HG02870 (cell line): Measurements from ENCODE around the gene RAD51B.

Source experiments
- ATAC-seq: cut with Tn5 transposase; IDR thresholded peaks from one replicate; pipeline ENCODE4 v1.9.1; 2021; ENCODE audit warnings: mild to moderate bottlenecking, moderate library complexity; ENCODE audit not compliant: unreplicated experiment

Gene RAD51B

GRCh38 chr14:68718023-68718990 lies 898.7 kb downstream of the RAD51B start:
- ATAC-seq: no peak

GRCh38 chr14:68719634-68720384 lies 900.2 kb downstream of the RAD51B start:
- no peak for ATAC-seq

- ATAC-seq: no peak
Observed at GRCh38 chr14:68722186-68722585, 902.6 kb downstream of the RAD51B start.

GRCh38 chr14:68722968-68723566 lies 903.5 kb downstream of the RAD51B start:
- ATAC-seq: no peak

GRCh38 chr14:68723808-68724268 lies 904.3 kb downstream of the RAD51B start:
- ATAC-seq: no peak

GRCh38 chr14:68724914-68725313 lies 905.3 kb downstream of the RAD51B start:
- ATAC-seq: no peak

GRCh38 chr14:68726093-68726695 lies 906.6 kb downstream of the RAD51B start:
- ATAC-seq: no peak

GRCh38 chr14:68727315-68728047 lies 907.9 kb downstream of the RAD51B start:
- no peak for ATAC-seq

- no peak for ATAC-seq
Observed at GRCh38 chr14:68728342-68729106, 908.9 kb downstream of the RAD51B start.

GRCh38 chr14:68729556-68729955 lies 910.0 kb downstream of the RAD51B start:
- ATAC-seq: no peak

- no peak for ATAC-seq
Observed at GRCh38 chr14:68730348-68730747, 910.8 kb downstream of the RAD51B start.

- ATAC-seq: no peak
Observed at GRCh38 chr14:68730811-68731425, 911.3 kb downstream of the RAD51B start.

GRCh38 chr14:68733086-68733914 lies 913.7 kb downstream of the RAD51B start:
- ATAC-seq: no peak

- no peak for ATAC-seq
Observed at GRCh38 chr14:68734231-68734732, 914.7 kb downstream of the RAD51B start.

GRCh38 chr14:68735856-68736255 lies 916.3 kb downstream of the RAD51B start:
- ATAC-seq: no peak

- no peak for ATAC-seq
Observed at GRCh38 chr14:68736471-68736871, 916.9 kb downstream of the RAD51B start.

- no peak for ATAC-seq
Observed at GRCh38 chr14:68737086-68737485, 917.5 kb downstream of the RAD51B start.

- ATAC-seq: no peak
Observed at GRCh38 chr14:68738559-68738958, 919.0 kb downstream of the RAD51B start.
